Choroid plexus epithelial cell (primary cell): ENCODE measurements around the gene SLITRK3.
A peak's percentile ranks its signal among the peaks of the same experiment; 100 is the strongest.

Source experiments
- DNase-seq: peaks from one replicate; pipeline ENCODE4 v3.0.0-alpha.2; 2010; ENCODE audit warnings: low read depth
- H3K4me3 ChIP-seq: 2 replicates; pipeline ENCODE4 v1.5.1; 2011; ENCODE audit warnings: low read depth, mild to moderate bottlenecking, control low read depth, low read length, moderate library complexity
- TF ChIP-seq, protein P1 (sequence below): conservative IDR thresholded peaks from 2 replicates; pipeline ENCODE4 v1.5.1; 2011; ENCODE audit warnings: low read depth, mild to moderate bottlenecking, control low read depth, inconsistent platforms, low read length, moderate library complexity

Gene SLITRK3

DNA sequence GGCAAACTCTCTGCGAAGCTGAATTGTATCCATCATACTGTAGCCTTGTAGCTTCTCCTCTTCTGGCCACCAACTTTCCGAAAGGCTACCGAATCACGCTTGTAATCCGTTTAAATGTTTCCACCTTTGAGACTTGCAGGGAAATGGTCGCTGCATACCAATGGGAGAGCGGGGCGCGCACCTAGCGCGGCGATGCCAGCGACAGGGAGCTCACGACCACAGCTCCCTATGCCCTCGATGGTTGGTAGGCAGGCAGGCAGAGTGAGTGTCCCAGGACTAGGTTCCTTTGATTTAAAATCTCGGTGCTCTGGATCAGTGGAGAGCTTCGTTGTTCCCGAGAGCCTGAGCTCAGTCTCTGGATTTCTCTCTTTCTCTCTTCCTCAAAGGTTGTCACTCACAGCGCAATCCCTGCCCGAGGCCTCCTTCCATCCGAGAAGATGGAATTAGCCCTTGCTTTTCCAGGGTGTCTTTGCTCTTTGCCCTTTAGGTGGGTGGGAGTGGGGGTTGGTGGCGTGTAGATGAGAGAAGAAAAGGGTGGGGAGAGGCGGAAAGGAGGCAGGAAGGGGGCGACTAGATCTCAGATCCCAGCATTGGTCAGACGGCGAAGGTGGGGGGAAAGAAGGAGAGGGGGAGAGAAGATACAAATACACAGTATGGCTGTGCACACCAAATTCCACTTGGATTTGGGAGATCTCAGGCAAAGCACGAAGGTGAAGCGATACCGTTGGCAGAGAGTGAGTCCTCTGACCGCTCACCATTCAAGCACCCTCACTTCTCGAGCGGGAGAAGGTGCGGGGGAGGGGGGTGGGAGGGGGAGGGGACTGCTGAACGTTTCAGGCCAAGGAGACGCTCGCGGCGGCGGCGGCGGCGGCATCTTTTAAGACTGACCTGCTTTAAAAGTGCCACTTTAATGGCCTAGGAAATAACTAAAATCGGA lies at the start of gene SLITRK3:
SLITRK3 (minus strand) TSS at position 745 of the 937 bp plus-strand sequence. CDS start 5,554 bp downstream, outside the sequence.
- peak within 1 kb of the TSS; percentile 33 for H3K4me3 ChIP-seq
- TF ChIP-seq, protein P1, sequence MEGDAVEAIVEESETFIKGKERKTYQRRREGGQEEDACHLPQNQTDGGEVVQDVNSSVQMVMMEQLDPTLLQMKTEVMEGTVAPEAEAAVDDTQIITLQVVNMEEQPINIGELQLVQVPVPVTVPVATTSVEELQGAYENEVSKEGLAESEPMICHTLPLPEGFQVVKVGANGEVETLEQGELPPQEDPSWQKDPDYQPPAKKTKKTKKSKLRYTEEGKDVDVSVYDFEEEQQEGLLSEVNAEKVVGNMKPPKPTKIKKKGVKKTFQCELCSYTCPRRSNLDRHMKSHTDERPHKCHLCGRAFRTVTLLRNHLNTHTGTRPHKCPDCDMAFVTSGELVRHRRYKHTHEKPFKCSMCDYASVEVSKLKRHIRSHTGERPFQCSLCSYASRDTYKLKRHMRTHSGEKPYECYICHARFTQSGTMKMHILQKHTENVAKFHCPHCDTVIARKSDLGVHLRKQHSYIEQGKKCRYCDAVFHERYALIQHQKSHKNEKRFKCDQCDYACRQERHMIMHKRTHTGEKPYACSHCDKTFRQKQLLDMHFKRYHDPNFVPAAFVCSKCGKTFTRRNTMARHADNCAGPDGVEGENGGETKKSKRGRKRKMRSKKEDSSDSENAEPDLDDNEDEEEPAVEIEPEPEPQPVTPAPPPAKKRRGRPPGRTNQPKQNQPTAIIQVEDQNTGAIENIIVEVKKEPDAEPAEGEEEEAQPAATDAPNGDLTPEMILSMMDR: no peak
- no peak for DNase-seq

GRCh38 chr3:165243597-165243996 lies 47.4 kb upstream of the SLITRK3 start:
- no peak overlapping the region for H3K4me3 ChIP-seq
- no peak for DNase-seq
- TF ChIP-seq, protein P1: no peak

GRCh38 chr3:165233501-165234195 lies 37.5 kb upstream of the SLITRK3 start:
- TF ChIP-seq, protein P1: no peak
- peak; percentile 15 for DNase-seq
- H3K4me3 ChIP-seq: no peak overlapping the region

DNA sequence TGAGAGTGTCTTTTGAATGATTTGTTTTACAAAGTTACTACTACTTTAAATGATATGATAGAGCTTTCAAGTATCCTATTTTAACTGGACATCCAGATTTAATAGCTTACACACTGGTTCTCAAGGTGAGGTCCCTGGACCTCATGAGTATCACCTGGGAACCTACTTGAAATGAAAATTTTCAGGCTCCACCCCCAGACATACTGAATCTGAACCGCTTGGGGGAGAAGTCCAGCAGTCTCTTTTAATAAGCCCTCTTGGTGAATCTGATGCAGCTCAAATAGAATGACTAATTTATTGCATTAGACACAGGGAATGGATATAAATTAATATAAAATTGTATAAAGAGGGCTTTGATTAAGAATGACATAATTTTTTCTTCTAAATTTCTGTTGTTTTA lies 29.4 kb upstream of the SLITRK3 start:
- TF ChIP-seq, protein P1: no peak
- no peak overlapping the region for H3K4me3 ChIP-seq
- no peak for DNase-seq

- H3K4me3 ChIP-seq: no peak overlapping the region
- DNase-seq: no peak
- TF ChIP-seq, protein P1: no peak
Observed at GRCh38 chr3:165217739-165218138, 21.6 kb upstream of the SLITRK3 start.

GRCh38 chr3:165212580-165212979 lies 16.4 kb upstream of the SLITRK3 start:
- no peak for DNase-seq
- TF ChIP-seq, protein P1: no peak
- no peak overlapping the region for H3K4me3 ChIP-seq
